Activated CD4-positive, alpha-beta T cell treated with anti-CD3 and anti-CD28 coated beads, Interleukin-2, amount 50 U/mL, for 4 hours (primary cell): ENCODE results near the gene OR5D16.
"Not testable (repeated sequence)": the region's sequence is repeated elsewhere in the genome, so short reads cannot be mapped to it uniquely, and the experiment has no call there.

Experiments
- DNase-seq, 2 experiments: peaks; one replicate each; pipeline ENCODE4 v3.0.0-alpha.2; 2020

Gene OR5D16

DNA sequence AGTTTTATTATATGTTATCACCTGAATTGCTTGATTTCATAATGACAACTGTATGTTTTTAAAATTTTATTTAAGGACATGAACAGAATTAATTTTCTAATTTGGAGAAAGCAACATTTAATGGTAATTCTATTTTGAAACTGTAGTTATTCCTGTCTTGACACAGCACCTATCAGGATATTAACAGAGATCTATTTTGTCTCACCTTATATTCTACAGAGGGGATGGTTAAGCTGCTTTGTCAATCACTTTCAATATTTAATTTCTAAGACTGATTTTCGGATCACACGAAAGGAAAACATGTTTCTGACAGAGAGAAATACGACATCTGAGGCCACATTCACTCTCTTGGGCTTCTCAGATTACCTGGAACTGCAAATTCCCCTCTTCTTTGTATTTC lies at the start of gene OR5D16:
Gene OR5D16, plus strand, starts transcription at position 301 of the 400 bp plus-strand sequence. Its CDS starts 0 bp downstream, at position 301.
- no peak for DNase-seq

DNA sequence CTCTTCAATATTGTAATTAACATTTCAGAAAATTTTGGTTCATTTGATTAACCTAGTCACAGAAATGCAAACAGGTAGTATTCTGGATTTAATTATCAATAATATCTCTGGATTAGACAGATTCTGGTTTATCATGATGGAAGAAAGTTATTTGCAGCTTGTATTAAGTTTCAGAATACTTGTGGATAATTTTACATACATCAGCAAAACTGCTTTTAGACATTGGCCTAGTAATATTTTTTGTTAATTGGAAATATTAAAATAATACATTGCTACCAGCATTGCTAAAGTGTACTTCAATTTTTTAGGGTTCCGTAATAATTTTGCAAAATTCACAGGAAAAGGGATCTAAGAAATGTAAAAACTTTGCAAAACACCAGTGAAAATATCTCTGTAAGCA lies 46.9 kb upstream of the OR5D16 start:
- DNase-seq: no peak

DNA sequence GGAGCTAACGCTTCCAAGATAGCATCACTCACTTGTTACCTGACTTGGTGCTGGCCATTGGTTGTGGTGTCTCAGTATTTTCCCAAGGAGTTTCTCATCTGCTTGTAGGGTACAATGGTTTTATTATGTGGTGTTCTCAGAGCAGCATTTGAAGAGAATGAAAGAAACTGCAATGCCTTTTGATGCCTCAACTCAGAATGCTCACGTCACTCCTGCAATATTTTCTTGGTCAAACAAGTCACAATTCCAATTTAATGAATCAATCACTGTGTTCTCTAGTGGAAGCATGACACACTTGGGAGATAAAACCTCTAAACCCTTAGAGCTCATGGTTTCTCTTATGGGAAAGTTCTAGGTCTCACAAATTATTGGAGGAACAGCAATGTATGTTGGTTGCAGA lies 45.2 kb upstream of the OR5D16 start:
- no peak for DNase-seq

DNA sequence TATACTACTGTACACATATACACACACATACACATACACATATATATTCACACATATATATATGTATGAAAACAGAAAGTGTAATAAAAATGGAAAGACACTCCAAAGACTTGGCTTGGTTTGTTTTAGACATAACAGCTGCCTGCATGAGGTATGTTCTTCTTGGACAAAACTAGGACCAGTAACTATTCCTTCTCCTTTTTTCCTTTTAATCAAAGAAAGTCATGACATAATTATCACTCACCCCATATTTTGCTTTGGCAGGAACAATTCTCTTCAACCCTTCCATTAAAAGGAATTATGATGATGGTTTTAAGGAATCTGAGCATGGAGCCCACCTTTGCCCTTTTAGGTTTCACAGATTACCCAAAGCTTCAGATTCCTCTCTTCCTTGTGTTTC lies 43.3 kb upstream of the OR5D16 start, which contains the start of gene OR5D14:
Gene OR5D14, plus strand, starts transcription at position 301 of the 400 bp plus-strand sequence. Its CDS starts 0 bp downstream, at position 301.
- DNase-seq: no peak

DNA sequence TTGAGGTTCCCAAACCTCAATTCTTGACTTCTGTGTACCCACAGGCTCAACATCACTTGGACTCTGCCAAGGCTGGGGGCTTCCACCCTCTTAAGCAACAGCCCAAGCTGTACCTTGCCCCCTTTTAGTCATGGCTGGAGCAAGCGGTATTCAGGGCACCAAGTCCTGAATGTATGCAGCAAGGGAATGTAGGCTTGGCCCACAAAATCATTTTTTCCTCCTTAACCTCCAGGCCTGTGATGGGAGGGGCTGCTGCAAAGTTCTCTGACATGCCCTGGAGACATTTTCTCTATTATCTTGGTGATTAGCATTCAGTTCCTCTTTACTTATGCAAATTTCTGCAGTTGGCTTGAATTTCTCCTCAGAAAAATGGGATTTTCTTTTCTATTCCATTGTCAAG lies 32.3 kb upstream of the OR5D16 start:
- DNase-seq: no peak

DNA sequence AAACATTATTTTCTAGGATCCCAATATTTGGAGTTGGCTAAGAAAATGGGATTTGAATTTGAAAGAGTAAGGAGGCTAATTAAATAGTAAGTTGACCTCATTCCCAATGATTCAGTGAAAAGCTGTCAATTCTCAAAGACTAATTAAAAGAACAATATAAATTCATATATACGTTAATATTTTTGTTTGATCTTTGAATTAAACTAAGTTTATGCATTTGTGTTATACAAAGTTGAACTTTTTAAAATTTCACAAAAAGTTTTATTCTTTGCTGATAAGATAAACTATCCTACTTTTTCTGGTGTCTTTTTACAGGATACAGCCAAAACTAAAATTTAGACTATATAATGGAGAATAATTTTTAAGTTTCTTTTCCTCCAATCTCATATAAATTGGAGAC lies 27.5 kb upstream of the OR5D16 start, which contains the start of gene OR5L1:
Gene OR5L1, plus strand, starts transcription at position 301 of the 400 bp plus-strand sequence. CDS start 100 bp downstream, outside the sequence.
- DNase-seq: no peak

DNA sequence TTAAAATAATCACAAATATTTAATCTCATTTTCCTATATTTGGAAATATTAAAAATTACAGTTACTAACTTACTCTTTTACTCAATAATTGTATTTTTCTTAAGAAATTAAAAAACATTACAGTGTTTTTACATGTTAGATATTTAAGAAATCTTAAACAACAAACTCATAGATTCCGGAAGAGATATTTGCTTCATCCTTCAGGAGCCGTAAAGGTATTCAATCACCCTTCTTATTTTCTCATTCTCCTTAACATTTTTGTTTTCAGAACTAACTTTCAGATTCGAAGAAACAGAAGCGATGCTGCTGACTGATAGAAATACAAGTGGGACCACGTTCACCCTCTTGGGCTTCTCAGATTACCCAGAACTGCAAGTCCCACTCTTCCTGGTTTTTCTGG lies 19.2 kb upstream of the OR5D16 start, which contains the start of gene OR5D18:
Gene OR5D18, plus strand, starts transcription at position 301 of the 400 bp plus-strand sequence. Its CDS starts 0 bp downstream, at position 301.
- DNase-seq: no peak

DNA sequence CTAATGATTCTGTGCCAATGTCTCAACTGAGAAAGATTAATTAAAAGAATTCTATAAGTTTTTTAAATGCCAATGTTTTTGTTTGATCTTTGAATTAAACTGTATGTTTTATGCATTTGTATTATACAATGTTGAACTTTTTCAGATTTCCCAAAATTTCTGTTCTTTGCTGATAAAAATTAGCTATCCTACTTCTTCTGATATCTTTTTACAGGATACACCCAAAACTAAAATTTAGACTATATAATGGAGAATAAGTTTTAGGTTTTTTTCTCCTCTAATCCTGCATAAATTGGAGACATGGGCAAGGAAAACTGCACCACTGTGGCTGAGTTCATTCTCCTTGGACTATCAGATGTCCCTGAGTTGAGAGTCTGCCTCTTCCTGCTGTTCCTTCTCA lies 11.6 kb upstream of the OR5D16 start, which contains the start of gene OR5L2:
Gene OR5L2, plus strand, starts transcription at position 301 of the 400 bp plus-strand sequence. Its CDS starts 0 bp downstream, at position 301.
- no peak for DNase-seq

DNA sequence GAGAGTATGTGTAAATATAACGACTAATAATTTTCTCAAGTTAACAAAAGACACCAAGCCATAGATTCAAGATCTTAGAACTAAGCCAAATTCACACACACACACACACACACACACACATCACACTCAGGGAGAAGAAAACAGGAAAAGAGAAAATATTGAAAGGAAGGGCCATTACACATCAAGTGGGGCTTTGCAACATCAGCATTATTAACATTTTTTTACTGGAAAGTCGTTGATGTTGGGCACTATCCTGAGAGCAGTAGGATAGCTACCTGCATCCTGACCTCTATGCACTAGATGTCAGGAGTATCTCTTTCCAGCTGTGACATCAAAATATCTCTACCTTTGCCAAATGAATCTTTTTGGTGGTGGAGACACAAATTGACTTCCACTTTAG lies 8.9 kb downstream of the OR5D16 start:
- no peak for DNase-seq

DNA sequence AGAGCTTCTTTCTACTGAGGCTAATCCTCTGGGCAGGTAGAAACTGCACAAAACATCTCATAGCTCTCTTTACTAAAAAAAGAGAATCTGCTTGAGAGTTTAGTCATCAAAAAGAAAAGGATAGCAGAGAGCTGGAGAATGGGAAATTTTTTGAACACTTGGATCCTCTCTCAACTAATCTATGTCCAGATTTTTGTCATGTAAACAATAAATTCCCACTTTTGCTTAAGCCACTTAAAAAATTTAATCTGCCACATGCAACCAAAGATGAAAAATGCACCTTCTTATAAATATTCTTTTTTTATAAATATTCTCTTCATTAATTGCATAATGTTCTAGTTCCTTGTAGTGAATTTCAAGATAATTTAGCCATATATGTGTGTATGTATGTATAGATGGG lies 10.5 kb downstream of the OR5D16 start:
- no peak for DNase-seq

DNA sequence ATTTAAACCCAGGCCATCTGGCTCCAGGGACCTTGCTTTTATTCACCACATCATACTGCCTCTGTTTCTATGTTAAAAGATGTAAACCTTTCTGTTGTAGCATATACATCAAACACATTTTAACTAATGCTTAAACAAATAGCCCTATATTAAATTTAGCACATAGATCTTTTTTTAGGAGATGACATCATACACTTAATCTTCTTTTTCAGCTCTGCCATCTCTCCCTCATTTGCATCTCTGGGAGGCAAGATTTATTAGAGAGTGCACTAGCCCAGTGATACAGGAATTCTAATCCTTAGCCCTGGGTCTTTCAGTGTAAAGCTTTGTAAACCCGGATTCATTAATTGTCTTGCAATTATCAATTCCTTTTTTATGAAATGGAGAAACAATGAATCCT lies 13.6 kb downstream of the OR5D16 start:
- DNase-seq: no peak

DNA sequence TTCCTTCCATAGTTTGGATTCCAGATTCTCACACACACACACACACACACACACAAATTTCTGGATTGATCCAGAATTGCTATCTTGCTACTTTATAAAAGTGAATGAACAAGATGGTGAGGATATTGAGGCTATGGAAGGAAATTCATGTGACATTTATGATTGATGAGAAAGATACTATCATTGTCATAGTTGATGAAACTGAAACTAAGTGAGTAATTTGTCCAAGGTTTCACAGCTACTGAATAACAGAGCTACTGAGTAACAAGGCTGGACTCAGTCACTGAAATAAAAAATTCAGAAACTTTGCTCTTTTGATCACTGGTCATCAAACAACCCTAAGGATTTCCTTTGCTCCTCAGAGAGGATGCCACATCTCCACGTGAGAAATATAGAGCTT lies 16.2 kb downstream of the OR5D16 start:
- no peak for DNase-seq

DNA sequence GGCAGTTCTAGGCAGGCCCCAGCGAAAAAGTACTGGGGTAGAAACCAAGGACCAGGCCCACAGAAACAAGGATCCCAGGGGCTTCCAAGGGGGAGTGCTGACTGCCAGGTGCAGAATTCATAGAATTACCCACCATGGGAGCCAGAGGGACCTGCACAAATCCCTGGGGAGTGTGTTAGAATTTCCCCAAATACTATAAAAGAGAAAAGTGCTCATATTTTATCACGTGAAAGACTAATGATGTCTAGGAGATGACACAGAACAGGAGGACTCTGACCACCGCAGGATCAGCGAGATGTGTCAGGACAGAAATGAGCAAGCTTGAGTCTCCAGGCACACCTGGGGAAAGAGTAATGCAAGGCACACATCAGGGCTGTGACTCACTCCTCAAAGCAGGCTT lies 28.8 kb downstream of the OR5D16 start:
- DNase-seq: not testable (repeated sequence)

DNA sequence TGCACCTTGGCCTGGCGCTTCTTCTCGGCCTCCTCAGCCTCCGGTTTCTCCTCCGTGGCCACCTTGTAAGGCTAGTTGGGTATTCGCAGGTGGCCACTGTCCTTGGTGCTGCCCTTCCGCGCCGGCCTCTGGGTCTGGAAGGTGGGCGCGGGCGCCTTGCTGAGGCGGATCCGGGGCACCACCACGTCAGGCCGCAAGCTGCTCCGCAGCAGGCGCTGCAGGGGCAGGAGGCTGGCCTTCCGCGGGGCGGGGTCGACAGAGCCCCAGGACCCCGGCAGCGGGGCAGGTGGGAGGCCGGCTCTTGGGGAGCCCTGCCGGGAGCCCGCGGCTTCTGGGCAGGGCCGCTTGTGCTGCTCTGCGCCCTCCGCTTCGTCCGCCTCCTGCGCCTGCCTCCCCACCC lies 34.2 kb downstream of the OR5D16 start:
- DNase-seq: not testable (repeated sequence)

DNA sequence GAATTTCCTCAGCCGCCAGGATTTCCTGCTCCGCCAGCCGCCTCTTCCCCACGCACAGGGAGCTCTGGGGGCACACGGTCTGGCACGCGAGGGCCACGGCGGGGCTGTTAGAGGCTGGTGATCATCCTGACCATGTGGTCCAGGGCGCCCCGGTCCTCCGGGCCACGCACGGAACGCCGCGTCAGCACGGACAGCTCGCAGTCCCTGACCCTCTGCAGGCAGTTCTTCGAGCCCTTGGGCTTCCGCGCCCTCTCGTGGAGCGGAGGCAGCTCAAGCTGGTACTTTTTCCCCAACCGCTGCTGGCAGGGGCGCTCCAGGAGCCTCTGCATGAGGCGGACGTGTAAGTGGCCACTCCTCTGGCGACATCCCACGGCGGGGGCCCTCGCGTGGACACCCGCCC lies 34.6 kb downstream of the OR5D16 start:
- not testable (repeated sequence) for DNase-seq

DNA sequence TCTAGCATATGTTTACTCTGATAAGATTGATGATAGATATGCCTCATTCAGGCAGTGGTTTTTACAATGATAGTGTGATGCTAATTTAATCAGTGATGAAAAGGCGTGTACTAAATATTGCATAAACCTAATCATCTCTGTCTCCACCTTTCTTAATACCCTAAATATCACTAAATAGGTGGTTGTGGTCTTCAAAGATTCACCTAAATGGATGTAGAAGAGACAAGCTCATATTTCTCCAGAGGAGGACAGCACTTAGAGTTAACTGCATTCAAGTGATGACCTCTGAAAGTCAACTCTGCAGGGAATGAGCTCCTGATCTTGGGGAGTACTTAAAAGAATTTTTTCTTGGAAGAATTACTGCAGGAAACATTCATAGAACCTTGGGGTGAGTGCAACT lies 44.4 kb downstream of the OR5D16 start, which contains the start of gene TRIM51:
Gene TRIM51, plus strand, starts transcription at position 301 of the 400 bp plus-strand sequence. CDS start 2,132 bp downstream, outside the sequence.
- DNase-seq: not testable (repeated sequence)

DNA sequence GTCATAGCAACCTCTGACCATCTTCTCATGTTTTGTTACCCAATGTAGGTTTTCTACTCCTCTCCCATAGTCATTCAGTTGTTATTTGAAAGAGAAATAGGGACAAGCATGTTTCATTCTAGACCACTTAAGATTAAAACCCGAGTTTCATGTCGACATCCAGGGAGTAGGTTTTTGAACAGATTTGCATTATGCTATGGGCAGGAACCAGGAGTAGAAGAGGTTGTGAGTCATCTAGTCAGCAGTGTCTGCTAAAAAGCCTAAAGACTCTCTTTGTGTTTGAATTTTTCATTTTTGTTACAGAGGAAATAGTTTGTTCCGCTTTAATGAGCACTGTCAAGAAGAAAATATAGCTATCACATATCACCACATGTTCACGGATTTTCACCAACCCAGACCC lies 46.4 kb downstream of the OR5D16 start:
- not testable (repeated sequence) for DNase-seq

DNA sequence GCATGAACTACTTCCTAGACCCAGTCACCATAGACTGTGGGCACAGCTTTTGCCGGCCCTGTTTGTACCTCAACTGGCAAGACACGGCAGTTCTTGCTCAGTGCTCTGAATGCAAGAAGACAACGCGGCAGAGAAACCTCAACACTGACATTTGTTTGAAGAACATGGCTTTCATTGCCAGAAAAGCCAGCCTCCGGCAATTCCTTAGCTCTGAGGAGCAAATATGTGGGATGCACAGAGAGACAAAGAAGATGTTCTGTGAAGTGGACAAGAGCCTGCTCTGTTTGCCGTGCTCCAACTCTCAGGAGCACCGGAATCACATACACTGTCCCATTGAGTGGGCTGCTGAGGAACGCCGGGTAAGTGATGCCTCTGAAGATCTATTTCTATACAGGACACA lies 46.9 kb downstream of the OR5D16 start:
- DNase-seq: not testable (repeated sequence)
